ENCODE measurements around the gene POLR1A.

POLR1A gene

GRCh38 chr2:86003967-86004366, 101.7 kb downstream of the POLR1A start:
- no peak for DNase-seq (ENCODE audit: low spot score)
- Mint-ChIP-seq H3K36me3 (ENCODE audit: low read depth) (peaks cover 26% of the 10 kb centered on the region), H3K9me3 (peaks cover 31% of the 10 kb centered on the region)

GRCh38 chr2:86003104-86003503, 102.6 kb downstream of the POLR1A start:
- Mint-ChIP-seq H3K9me3 (peaks cover 30% of the 10 kb centered on the region), H3K27me3 (ENCODE audit: low read depth) (peaks cover 9% of the 10 kb centered on the region), H3K36me3 (ENCODE audit: low read depth) (peaks cover 26% of the 10 kb centered on the region)

More at GRCh38 chr2:86003967-86004366, 101.7 kb downstream of the POLR1A start:
- Mint-ChIP-seq H3K27ac (no peak overlapping the region), H3K4me3 (no peak overlapping the region), H3K27me3 (ENCODE audit: low read depth) (peaks cover 9% of the 10 kb centered on the region), H3K4me1 (ENCODE audit: low read depth) (peaks cover 39% of the 10 kb centered on the region)

GRCh38 chr2:86002375-86002774, 103.3 kb downstream of the POLR1A start:
- no peak overlapping the region for H3K27ac Mint-ChIP-seq
- peaks cover 6% of the 10 kb centered on the region for H3K27me3 Mint-ChIP-seq (ENCODE audit: low read depth)
- H3K4me3 Mint-ChIP-seq: no peak overlapping the region
- peaks cover 27% of the 10 kb centered on the region for H3K9me3 Mint-ChIP-seq
- H3K36me3 Mint-ChIP-seq (ENCODE audit: low read depth): peaks cover 24% of the 10 kb centered on the region
- DNase-seq (ENCODE audit: low spot score): no peak
- peaks cover 49% of the 10 kb centered on the region for H3K4me1 Mint-ChIP-seq (ENCODE audit: low read depth)

More at GRCh38 chr2:86003104-86003503, 102.6 kb downstream of the POLR1A start:
- peaks cover 45% of the 10 kb centered on the region for H3K4me1 Mint-ChIP-seq (ENCODE audit: low read depth)
- no peak overlapping the region for H3K4me3 Mint-ChIP-seq
- no peak for DNase-seq (ENCODE audit: low spot score)
- no peak overlapping the region for H3K27ac Mint-ChIP-seq

- Mint-ChIP-seq H3K9me3 (peaks cover 20% of the 10 kb centered on the region), H3K36me3 (ENCODE audit: low read depth) (peaks cover 23% of the 10 kb centered on the region), H3K4me3 (no peak overlapping the region), H3K27me3 (ENCODE audit: low read depth) (no peaks in the 10 kb centered on the region), H3K27ac (no peak overlapping the region), H3K4me1 (ENCODE audit: low read depth) (peaks cover 52% of the 10 kb centered on the region)
- no peak for DNase-seq (ENCODE audit: low spot score)
Observed at GRCh38 chr2:86001326-86001725, 104.4 kb downstream of the POLR1A start.

- H3K4me1 Mint-ChIP-seq (ENCODE audit: low read depth): peaks cover 55% of the 10 kb centered on the region
- no peaks in the 10 kb centered on the region for H3K27me3 Mint-ChIP-seq (ENCODE audit: low read depth)
- peaks cover 19% of the 10 kb centered on the region for H3K36me3 Mint-ChIP-seq (ENCODE audit: low read depth)
- no peak for DNase-seq (ENCODE audit: low spot score)
- peak overlapping the region; percentile 59 for H3K4me3 Mint-ChIP-seq
- H3K27ac Mint-ChIP-seq: peak overlapping the region; percentile 93
- peaks cover 16% of the 10 kb centered on the region for H3K9me3 Mint-ChIP-seq
Observed at GRCh38 chr2:86000938-86001312, 104.8 kb downstream of the POLR1A start.

GRCh38 chr2:86000131-86000937, 105.4 kb downstream of the POLR1A start:
- Mint-ChIP-seq H3K4me3 (peak overlapping the region; percentile 59), H3K36me3 (ENCODE audit: low read depth) (peaks cover 19% of the 10 kb centered on the region), H3K4me1 (ENCODE audit: low read depth) (peaks cover 60% of the 10 kb centered on the region), H3K9me3 (peaks cover 12% of the 10 kb centered on the region), H3K27me3 (ENCODE audit: low read depth) (no peaks in the 10 kb centered on the region), H3K27ac (peak overlapping the region; percentile 93)
- no peak for DNase-seq (ENCODE audit: low spot score)

- peak; percentile 54 for DNase-seq (ENCODE audit: low spot score)
- peaks cover 69% of the 10 kb centered on the region for H3K4me1 Mint-ChIP-seq (ENCODE audit: low read depth)
Observed at GRCh38 chr2:85999061-85999831, 106.4 kb downstream of the POLR1A start.

GRCh38 chr2:85998071-85998991, 107.4 kb downstream of the POLR1A start:
- peaks cover 4% of the 10 kb centered on the region for H3K9me3 Mint-ChIP-seq
- no peak for DNase-seq (ENCODE audit: low spot score)
- peak overlapping the region; percentile 93 for H3K27ac Mint-ChIP-seq
- no peaks in the 10 kb centered on the region for H3K27me3 Mint-ChIP-seq (ENCODE audit: low read depth)
- H3K4me1 Mint-ChIP-seq (ENCODE audit: low read depth): peaks cover 76% of the 10 kb centered on the region
- peaks cover 15% of the 10 kb centered on the region for H3K36me3 Mint-ChIP-seq (ENCODE audit: low read depth)
- peak overlapping the region; percentile 66 for H3K4me3 Mint-ChIP-seq

More at GRCh38 chr2:85999061-85999831, 106.4 kb downstream of the POLR1A start:
- Mint-ChIP-seq H3K4me3 (peak overlapping the region; percentile 66), H3K36me3 (ENCODE audit: low read depth) (peaks cover 15% of the 10 kb centered on the region), H3K9me3 (peaks cover 4% of the 10 kb centered on the region), H3K27me3 (ENCODE audit: low read depth) (no peaks in the 10 kb centered on the region), H3K27ac (peak overlapping the region; percentile 93)

GRCh38 chr2:85997017-85997970, 108.4 kb downstream of the POLR1A start:
- peak overlapping the region; percentile 93 for H3K27ac Mint-ChIP-seq
- H3K4me1 Mint-ChIP-seq (ENCODE audit: low read depth): peaks cover 80% of the 10 kb centered on the region
- no peaks in the 10 kb centered on the region for H3K27me3 Mint-ChIP-seq (ENCODE audit: low read depth)
- H3K36me3 Mint-ChIP-seq (ENCODE audit: low read depth): peaks cover 13% of the 10 kb centered on the region
- H3K9me3 Mint-ChIP-seq: peaks cover 4% of the 10 kb centered on the region
- peak overlapping the region; percentile 38 for H3K4me3 Mint-ChIP-seq
- DNase-seq (ENCODE audit: low spot score): no peak

GRCh38 chr2:85996591-85996990, 109.1 kb downstream of the POLR1A start:
- H3K27ac Mint-ChIP-seq: peak overlapping the region; percentile 67
- peaks cover 77% of the 10 kb centered on the region for H3K4me1 Mint-ChIP-seq (ENCODE audit: low read depth)
- peaks cover 13% of the 10 kb centered on the region for H3K36me3 Mint-ChIP-seq (ENCODE audit: low read depth)
- H3K9me3 Mint-ChIP-seq: peaks cover 4% of the 10 kb centered on the region
- H3K27me3 Mint-ChIP-seq (ENCODE audit: low read depth): no peaks in the 10 kb centered on the region
- H3K4me3 Mint-ChIP-seq: no peak overlapping the region
- DNase-seq (ENCODE audit: low spot score): no peak

GRCh38 chr2:85995648-85996529, 109.8 kb downstream of the POLR1A start:
- Mint-ChIP-seq H3K9me3 (peaks cover 4% of the 10 kb centered on the region), H3K36me3 (ENCODE audit: low read depth) (peaks cover 10% of the 10 kb centered on the region), H3K4me1 (ENCODE audit: low read depth) (peaks cover 71% of the 10 kb centered on the region), H3K4me3 (peak overlapping the region; percentile 19), H3K27ac (no peak overlapping the region), H3K27me3 (ENCODE audit: low read depth) (no peaks in the 10 kb centered on the region)
- no peak for DNase-seq (ENCODE audit: low spot score)
